H1 (cell line): ENCODE measurements around the gene SPINK5. TPM values are rescaled to one million over a fixed set of nuclear protein-coding genes. Genes with fewer than 3 reads are reported as not detected.

ENCODE experiments used
- CTCF ChIA-PET: fragments of 300-600 bp; sonication (Branson Sonifier 250); formaldehyde crosslinking; loops from one replicate; lab custom pipeline; 2021; ENCODE audit not compliant: partially characterized antibody; lab: Charles Lee
- POLR2A ChIA-PET: fragments of 300-600 bp; sonication (Branson Sonifier 250); formaldehyde crosslinking; loops from one replicate; lab custom pipeline; 2021; ENCODE audit warnings: inconsistent platforms; ENCODE audit not compliant: partially characterized antibody; lab: Charles Lee
- DNase-seq, 2 experiments: peaks; one replicate each; pipeline versions ENCODE4 v3.0.0 to v3.0.0-alpha.2; 2010 to 2022; ENCODE audit warnings: low spot score in 2 of 2, low read depth in 1 of 2, mixed read lengths in 1 of 2
- FAIRE-seq: peaks from 2 replicates; lab custom pipeline; 2011; peaks lifted over from hg19 to GRCh38; lab: Jason Lieb, UNC
- H2AFZ ChIP-seq: 2 replicates; pipeline ENCODE4 v1.8.1; 2012; ENCODE audit warnings: low read length, inconsistent platforms
- H2AK5ac ChIP-seq: 2 replicates; pipeline ENCODE4 v1.6.1; 2013; ENCODE audit warnings: low read depth, low read length
- H2BK120ac ChIP-seq: replicated peaks from 2 replicates; pipeline ENCODE3; 2013; ENCODE audit warnings: low read depth, low read length, inconsistent platforms
- H2BK12ac ChIP-seq: 2 replicates; pipeline ENCODE4 v1.6.1; 2013; ENCODE audit warnings: low read depth, low read length
- H2BK15ac ChIP-seq: 2 replicates; pipeline ENCODE4 v1.6.1; 2013; ENCODE audit warnings: low read length
- H2BK20ac ChIP-seq: 2 replicates; pipeline ENCODE4 v1.6.1; 2013; ENCODE audit warnings: low read length
- H2BK5ac ChIP-seq: 2 replicates; pipeline ENCODE4 v1.6.1; 2013; ENCODE audit warnings: low read depth, low read length
- H3K14ac ChIP-seq: 2 replicates; pipeline ENCODE4 v1.6.1; 2013; ENCODE audit warnings: inconsistent platforms; ENCODE audit not compliant: insufficient read length
- H3K18ac ChIP-seq: 2 replicates; pipeline ENCODE4 v1.6.1; 2013; ENCODE audit warnings: low read length; ENCODE audit errors: extremely low read depth
- H3K23ac ChIP-seq: 2 replicates; pipeline ENCODE4 v1.6.1; 2013; ENCODE audit warnings: inconsistent platforms; ENCODE audit not compliant: insufficient read length
- H3K23me2 ChIP-seq: 2 replicates; pipeline ENCODE4 v1.6.1; 2013; ENCODE audit warnings: low read depth, low read length
- H3K27ac ChIP-seq: 2 replicates; pipeline ENCODE4 v1.6.1; 2011; ENCODE audit warnings: low read depth, low read length, inconsistent platforms
- H3K27me3 ChIP-seq, 4 experiments: replicated peaks in 1 of 4; 1 replicate in 1 of 4; 2 replicates in 3 of 4; pipeline versions ENCODE4 v1.6.1 to v1.8.1; 2011 to 2013; ENCODE audit warnings: low read length in 3 of 4, mild to moderate bottlenecking in 3 of 4, inconsistent platforms in 2 of 4, mixed read lengths in 2 of 4, moderate library complexity in 1 of 4; ENCODE audit not compliant: control insufficient read depth in 3 of 4, insufficient read depth in 3 of 4; ENCODE audit errors: extremely low read depth in 1 of 4
- H3K36me3 ChIP-seq, 4 experiments: 2 replicates each; pipeline versions ENCODE4 v1.6.1 to v1.8.1; 2011 to 2013; ENCODE audit warnings: mild to moderate bottlenecking in 4 of 4, low read length in 3 of 4, moderate library complexity in 2 of 4, control low read depth in 1 of 4, inconsistent platforms in 1 of 4; ENCODE audit not compliant: insufficient read depth in 4 of 4, control insufficient read depth in 2 of 4
- H3K4ac ChIP-seq: replicated peaks from 2 replicates; pipeline ENCODE3; 2013; ENCODE audit warnings: low read length, low read depth, mixed read lengths, inconsistent platforms; ENCODE audit not compliant: insufficient read length
- H3K4me1 ChIP-seq, 4 experiments: replicated peaks in 1 of 4; 1 replicate in 1 of 4; 2 replicates in 3 of 4; pipeline versions ENCODE4 v1.6.1 to v1.8.1; 2011 to 2013; ENCODE audit warnings: low read length in 3 of 4, inconsistent platforms in 2 of 4, mixed read lengths in 1 of 4; ENCODE audit not compliant: insufficient read depth in 4 of 4, control insufficient read depth in 3 of 4
- H3K4me2 ChIP-seq, 2 experiments: 2 replicates each; pipeline versions ENCODE4 v1.6.1 to v1.8.1; 2011 to 2013; ENCODE audit warnings: low read depth in 2 of 2, low read length in 2 of 2, control low read depth in 1 of 2, inconsistent platforms in 1 of 2, mild to moderate bottlenecking in 1 of 2; ENCODE audit not compliant: insufficient read depth in 1 of 2
- H3K4me3 ChIP-seq, 4 experiments: fragments of 200-600, 300-600 bp in 1 of 4; sonication (generic), shearing (Covaris generic), sonication (Bioruptor Twin) in 1 of 4; 2 replicates each; pipeline versions ENCODE4 v1.5.1 to v1.8.1; 2011 to 2016; ENCODE audit warnings: low read length in 4 of 4, low read depth in 3 of 4, control low read depth in 2 of 4, inconsistent platforms in 2 of 4, mild to moderate bottlenecking in 2 of 4, mixed read lengths in 1 of 4, moderate library complexity in 1 of 4; ENCODE audit not compliant: insufficient read depth in 2 of 4; ENCODE audit errors: extremely low read depth in 1 of 4
- H3K56ac ChIP-seq: replicated peaks from 2 replicates; pipeline ENCODE3; 2013; ENCODE audit warnings: low read depth, mild to moderate bottlenecking, mixed read lengths, low read length, inconsistent platforms; ENCODE audit not compliant: insufficient read length
- H3K79me1 ChIP-seq: 2 replicates; pipeline ENCODE4 v1.6.1; 2013; ENCODE audit warnings: low read depth, low read length, control low read depth
- H3K79me2 ChIP-seq, 2 experiments: 2 replicates each; pipeline versions ENCODE4 v1.6.1 to v1.8.1; 2012 to 2013; ENCODE audit warnings: low read length in 2 of 2, mild to moderate bottlenecking in 2 of 2, inconsistent platforms in 1 of 2; ENCODE audit not compliant: insufficient read depth in 2 of 2, control insufficient read depth in 1 of 2
- H3K9ac ChIP-seq, 4 experiments: replicated peaks in 1 of 4; 1 replicate in 1 of 4; 2 replicates in 3 of 4; pipeline versions ENCODE4 v1.6.1 to v1.8.1; 2011 to 2013; ENCODE audit warnings: low read depth in 3 of 4, low read length in 3 of 4, control low read depth in 2 of 4, mild to moderate bottlenecking in 2 of 4, moderate library complexity in 2 of 4, inconsistent platforms in 1 of 4; ENCODE audit errors: extremely low read depth in 1 of 4
- H3K9me3 ChIP-seq, 2 experiments: 2 replicates each; pipeline versions ENCODE4 v1.6.1 to v1.8.1; 2012 to 2013; ENCODE audit warnings: mild to moderate bottlenecking in 2 of 2, moderate library complexity in 2 of 2, control low read depth in 1 of 2, inconsistent platforms in 1 of 2, low read depth in 1 of 2, low read length in 1 of 2, mixed read lengths in 1 of 2; ENCODE audit not compliant: insufficient read depth in 2 of 2
- H4K20me1 ChIP-seq, 2 experiments: replicated peaks in 1 of 2; 2 replicates each; pipeline versions ENCODE3 to v1.8.1; 2011 to 2013; ENCODE audit warnings: inconsistent platforms in 2 of 2, low read length in 2 of 2, mild to moderate bottlenecking in 1 of 2; ENCODE audit not compliant: insufficient read depth in 2 of 2, control insufficient read depth in 1 of 2
- H4K5ac ChIP-seq: 2 replicates; pipeline ENCODE4 v1.6.1; 2013; ENCODE audit warnings: low read length, low read depth, mixed read lengths, inconsistent platforms; ENCODE audit not compliant: insufficient read length
- H4K8ac ChIP-seq: 2 replicates; pipeline ENCODE4 v1.8.0; 2013; ENCODE audit warnings: mild to moderate bottlenecking, moderate library complexity, low read length, inconsistent platforms; ENCODE audit not compliant: insufficient read depth; ENCODE audit errors: extremely low read depth
- H4K91ac ChIP-seq: replicated peaks from 2 replicates; pipeline ENCODE3; 2013; ENCODE audit warnings: low read length, mixed read lengths, inconsistent platforms; ENCODE audit not compliant: insufficient read length
- FOSL1 ChIP-seq: IDR thresholded peaks from 2 replicates; pipeline ENCODE4 v1.6.1; 2011; ENCODE audit warnings: mild to moderate bottlenecking, low read depth, low read length, moderate library complexity; ENCODE audit not compliant: insufficient read depth
- RFX5 ChIP-seq: IDR thresholded peaks from 2 replicates; pipeline ENCODE4 v1.6.1; 2011; ENCODE audit warnings: low read depth, low read length, improper control_type of control experiment, borderline replicate concordance
- SP1 ChIP-seq: IDR thresholded peaks from 2 replicates; pipeline ENCODE4 v1.6.1; 2011; ENCODE audit warnings: low read depth, low read length
- SP4 ChIP-seq: IDR thresholded peaks from 2 replicates; pipeline ENCODE4 v1.6.1; 2012; ENCODE audit warnings: low read length, inconsistent platforms
- YY1 ChIP-seq: IDR thresholded peaks from 2 replicates; pipeline ENCODE4 v1.6.1; 2011; ENCODE audit warnings: low read depth, mild to moderate bottlenecking, low read length
- WGBS, 2 experiments: shearing (Covaris generic) in 1 of 2; methylation state at CpG; one replicate each; pipeline versions ENCODE4 v1.1.6 to v1.1.7; 2013 to 2015; ENCODE audit warnings: low lambda C conversion rate in 2 of 2, mixed read lengths in 2 of 2, inconsistent platforms in 1 of 2, low coverage in 1 of 2, missing lambda C conversion rate in 1 of 2; ENCODE audit not compliant: insufficient replicate concordance in 2 of 2, insufficient coverage in 1 of 2, insufficient read length in 1 of 2; ENCODE audit errors: extremely low coverage in 1 of 2, missing lambda C conversion rate in 1 of 2; 5-methylcytosine and 5-hydroxymethylcytosine counted together
- polyA plus RNA-seq, 7 experiments: library from polyadenylated mRNA; depleted of rRNA in 3 of 7; stranded (reverse) in 5 of 7; unstranded in 2 of 7; fragments of >200 nt in 5 of 7; fragments of 200-250 nt in 2 of 7; gene quantifications; 1 replicate in 5 of 7; 2 replicates in 1 of 7; 4 replicates in 1 of 7; pipeline versions ENCODE4 v1.2.1 to v1.2.3, GENCODE V29; 2011 to 2013; ENCODE audit warnings: missing spikeins in 2 of 7, mixed read lengths in 2 of 7
- total RNA-seq: library from RNA; stranded (reverse); fragmentation: NEBNext Ultra II Directional; extraction: Animal tissue kit (Norgen Biotek cat#: 25700); gene quantifications from 2 replicates; pipeline ENCODE4 v1.2.1, GENCODE V29; 2021
- TF ChIP-seq, protein P1 (sequence below): IDR thresholded peaks from 2 replicates; pipeline ENCODE4 v1.6.1; 2011; ENCODE audit warnings: low read depth, mild to moderate bottlenecking, low read length; ENCODE audit not compliant: insufficient read depth

The SPINK5 gene
- total and polyA plus RNA-seq, 2 of the 8 experiments (the other 6 are each of a cell fraction or from before 2014, with no cell fraction given) = 1.4 to 2.2 TPM

GRCh38 chr5:148176480-148176879 is 112.7 kb downstream of the SPINK5 start:
- Histone ChIP-seq H2BK20ac (no peak overlapping the region), H3K56ac (no peak overlapping the region), H4K20me1 (no peaks in the 10 kb centered on the region), H3K79me1 (no peaks in the 10 kb centered on the region), H3K36me3 (no peaks in the 10 kb centered on the region), H3K79me2 (no peaks in the 10 kb centered on the region), H2BK5ac (no peak overlapping the region), H3K27ac (no peak overlapping the region), H3K18ac (no peak overlapping the region), H2AK5ac (no peak overlapping the region), H4K8ac (no peak overlapping the region), H3K14ac (no peak overlapping the region), H3K27me3 (no peaks in the 10 kb centered on the region), H3K4me1 (no peaks in the 10 kb centered on the region), H3K23me2 (no peaks in the 10 kb centered on the region), H3K4me3 (no peak overlapping the region), H3K9ac (no peak overlapping the region), H3K4ac (no peak overlapping the region), H2BK12ac (no peak overlapping the region), H4K5ac (no peak overlapping the region), H3K4me2 (no peak overlapping the region), H2BK120ac (no peak overlapping the region), H2AFZ (no peak overlapping the region), H3K23ac (no peak overlapping the region), H3K9me3 (no peaks in the 10 kb centered on the region), H4K91ac (no peak overlapping the region), H2BK15ac (no peak overlapping the region)
- FAIRE-seq = no peak
- POLR2A ChIA-PET = no interaction called here
- CTCF ChIA-PET = interaction anchor here (1.1 to 2.1 kb wide), 3 partner anchors 11 to 554 kb away, joined by 3 to 7 read pairs (median 5); no protein-coding TSS in a partner anchor
- 73% methylated on average over 2 of the region's 2 CpGs; no CpG with 5 or more reads in 1 of the 2 experiments for WGBS, 2 experiments
- TF ChIP-seq SP1 (no peak), RFX5 (no peak), YY1 (no peak), SP4 (no peak), FOSL1 (no peak)
- TF ChIP-seq, protein P1, sequence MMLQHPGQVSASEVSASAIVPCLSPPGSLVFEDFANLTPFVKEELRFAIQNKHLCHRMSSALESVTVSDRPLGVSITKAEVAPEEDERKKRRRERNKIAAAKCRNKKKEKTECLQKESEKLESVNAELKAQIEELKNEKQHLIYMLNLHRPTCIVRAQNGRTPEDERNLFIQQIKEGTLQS = no peak
- no peak for DNase-seq
